GM19455 (cell line): ENCODE results near the gene UTP4.

Experiments used
- ATAC-seq: cut with Tn5 transposase; IDR thresholded peaks from one replicate; pipeline ENCODE4 v1.9.1; 2021; ENCODE audit not compliant: unreplicated experiment

Gene UTP4

GRCh38 chr16:69169607-69170352 lies 37.3 kb downstream of the UTP4 start:
- no peak for ATAC-seq

- ATAC-seq, result no peak
Observed at GRCh38 chr16:69171325-69172084, 39.1 kb downstream of the UTP4 start.

GRCh38 chr16:69176033-69176800 lies 43.8 kb downstream of the UTP4 start:
- no peak for ATAC-seq

GRCh38 chr16:69179328-69180010 lies 47.0 kb downstream of the UTP4 start:
- ATAC-seq, result no peak

GRCh38 chr16:69180011-69180338 lies 47.5 kb downstream of the UTP4 start:
- ATAC-seq, result no peak

- ATAC-seq, result no peak
Observed at GRCh38 chr16:69182730-69183416, 50.4 kb downstream of the UTP4 start.

- ATAC-seq, result peak; percentile 80
Observed at GRCh38 chr16:69186642-69187445, 54.4 kb downstream of the UTP4 start, which contains the start of gene SNTB2. Gene SNTB2, plus strand, starts transcription at chr16:69187164. Its CDS starts 3 bp downstream, at chr16:69187167.

- peak; percentile 33 for ATAC-seq
Observed at GRCh38 chr16:69187446-69188235, 55.2 kb downstream of the UTP4 start.

- ATAC-seq, result no peak
Observed at GRCh38 chr16:69188236-69188549, 55.7 kb downstream of the UTP4 start.

- ATAC-seq, result no peak
Observed at GRCh38 chr16:69188716-69189115, 56.3 kb downstream of the UTP4 start.

- no peak for ATAC-seq
Observed at GRCh38 chr16:69190046-69190588, 57.7 kb downstream of the UTP4 start.

- ATAC-seq, result no peak
Observed at GRCh38 chr16:69190598-69190997, 58.1 kb downstream of the UTP4 start.

- ATAC-seq, result no peak
Observed at GRCh38 chr16:69191136-69191535, 58.7 kb downstream of the UTP4 start.

- no peak for ATAC-seq
Observed at GRCh38 chr16:69193855-69194254, 61.4 kb downstream of the UTP4 start.

GRCh38 chr16:69194488-69194887 lies 62.0 kb downstream of the UTP4 start:
- no peak for ATAC-seq

- ATAC-seq, result no peak
Observed at GRCh38 chr16:69195369-69196029, 63.0 kb downstream of the UTP4 start.

- no peak for ATAC-seq
Observed at GRCh38 chr16:69197573-69197972, 65.1 kb downstream of the UTP4 start.

GRCh38 chr16:69199382-69199781 lies 66.9 kb downstream of the UTP4 start:
- no peak for ATAC-seq
